BE2C (cell line): Measurements from ENCODE around the gene DSCAM.

ENCODE experiments used
- DNase-seq: peaks from one replicate; pipeline ENCODE4 v3.0.0-alpha.2; 2020
- H3K27me3 ChIP-seq: fragments of 250-450 bp; sonication (Bioruptor Pico); 2 replicates; pipeline ENCODE4 v1.5.1; 2020; ENCODE audit warnings: mild to moderate bottlenecking
- H3K36me3 ChIP-seq: fragments of 250-450 bp; sonication (Bioruptor Pico); 2 replicates; pipeline ENCODE4 v1.5.1; 2020; ENCODE audit warnings: mild to moderate bottlenecking
- H3K4me1 ChIP-seq: fragments of 250-450 bp; sonication (Bioruptor Pico); 2 replicates; pipeline ENCODE4 v1.5.1; 2020
- H3K4me3 ChIP-seq: 2 replicates; pipeline ENCODE4 v1.5.1; 2011; ENCODE audit warnings: low read depth, low read length
- H3K9me3 ChIP-seq: fragments of 250-450 bp; sonication (Bioruptor Pico); 2 replicates; pipeline ENCODE4 v1.5.1; 2020
- CTCF ChIP-seq: IDR thresholded peaks from 2 replicates; pipeline ENCODE4 v1.5.1; 2012; ENCODE audit warnings: mild to moderate bottlenecking, low read depth, low read length

Gene DSCAM

GRCh38 chr21:40569357-40569756, 277.6 kb downstream of the DSCAM start:
- Histone ChIP-seq H3K36me3 (no peaks in the 10 kb centered on the region), H3K4me3 (no peak overlapping the region), H3K27me3 (no peaks in the 10 kb centered on the region), H3K9me3 (no peaks in the 10 kb centered on the region; the same call in 1 of the 2 replicates), H3K4me1 (no peaks in the 10 kb centered on the region)
- TF ChIP-seq CTCF: no peak
- no peak for DNase-seq

DNA sequence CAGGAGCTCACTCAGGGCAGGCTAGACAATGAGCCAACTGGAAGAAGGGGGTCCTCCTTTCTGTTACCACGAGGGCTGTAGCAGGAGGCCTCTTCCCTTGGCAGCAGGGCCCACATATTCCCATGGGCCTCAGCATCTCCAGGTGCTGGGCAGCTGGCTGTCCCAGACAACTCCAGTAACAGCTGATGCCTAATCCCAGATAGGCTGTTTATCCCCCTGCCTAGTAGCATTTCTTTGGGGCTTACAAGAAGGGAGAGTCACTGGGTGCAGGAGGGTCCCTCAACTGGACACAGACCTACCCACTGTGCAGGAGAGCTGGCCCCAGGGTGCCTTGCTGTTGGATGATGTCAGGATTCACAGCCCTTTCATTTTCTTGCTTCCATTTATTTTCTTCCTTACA, 278.2 kb downstream of the DSCAM start:
- H3K36me3 ChIP-seq: no peaks in the 10 kb centered on the region
- no peaks in the 10 kb centered on the region; the same call in 1 of the 2 replicates for H3K9me3 ChIP-seq
- no peak for TF ChIP-seq CTCF
- H3K4me3 ChIP-seq: no peak overlapping the region
- H3K4me1 ChIP-seq: no peaks in the 10 kb centered on the region
- H3K27me3 ChIP-seq: no peaks in the 10 kb centered on the region
- DNase-seq: no peak

- Histone ChIP-seq H3K4me3 (no peak overlapping the region), H3K9me3 (no peaks in the 10 kb centered on the region; the same call in 1 of the 2 replicates), H3K27me3 (no peaks in the 10 kb centered on the region), H3K4me1 (no peaks in the 10 kb centered on the region), H3K36me3 (no peaks in the 10 kb centered on the region)
- DNase-seq: no peak
- TF ChIP-seq CTCF: no peak
Observed at GRCh38 chr21:40567501-40567900, 279.5 kb downstream of the DSCAM start.

GRCh38 chr21:40566486-40566885, 280.5 kb downstream of the DSCAM start:
- no peak for TF ChIP-seq CTCF
- Histone ChIP-seq H3K27me3 (no peaks in the 10 kb centered on the region), H3K4me3 (no peak overlapping the region), H3K4me1 (no peaks in the 10 kb centered on the region), H3K9me3 (no peaks in the 10 kb centered on the region), H3K36me3 (no peaks in the 10 kb centered on the region)
- no peak for DNase-seq

- TF ChIP-seq CTCF: no peak
- no peaks in the 10 kb centered on the region for H3K36me3 ChIP-seq
- DNase-seq: no peak
- no peaks in the 10 kb centered on the region; the same call in 1 of the 2 replicates for H3K9me3 ChIP-seq
- H3K27me3 ChIP-seq: no peaks in the 10 kb centered on the region
- H3K4me3 ChIP-seq: no peak overlapping the region
- H3K4me1 ChIP-seq: no peaks in the 10 kb centered on the region
Observed at GRCh38 chr21:40564318-40564717, 282.6 kb downstream of the DSCAM start.

DNA sequence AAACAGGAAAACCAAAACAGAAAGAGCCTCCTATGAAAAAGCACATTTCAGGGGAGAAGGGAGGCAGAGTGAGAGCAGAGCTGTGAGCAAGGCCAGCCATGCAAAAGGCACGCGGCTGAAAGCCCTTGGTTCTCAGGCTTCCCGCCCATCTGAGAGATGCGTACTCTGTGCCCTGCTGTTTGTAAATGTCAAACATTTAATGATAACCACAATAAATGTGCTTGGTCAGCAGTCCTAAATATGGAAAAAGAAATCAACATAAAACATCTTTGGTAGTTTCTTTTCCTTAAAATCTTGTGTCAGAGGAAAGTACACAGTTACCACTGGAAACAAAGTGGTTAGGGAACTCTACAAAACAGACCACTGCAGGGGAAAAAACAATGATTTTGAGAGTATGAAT, 283.1 kb downstream of the DSCAM start:
- H3K27me3 ChIP-seq: no peaks in the 10 kb centered on the region

More for the DNA sequence above, 283.1 kb downstream of the DSCAM start:
- Histone ChIP-seq H3K4me3 (no peak overlapping the region), H3K4me1 (no peaks in the 10 kb centered on the region), H3K36me3 (no peaks in the 10 kb centered on the region), H3K9me3 (no peaks in the 10 kb centered on the region; the same call in 1 of the 2 replicates)
- DNase-seq: no peak
- no peak for TF ChIP-seq CTCF
